ENCODE measurements around the gene MTCL1. TPM values are rescaled to one million over a fixed set of nuclear protein-coding genes. Genes with fewer than 3 reads are reported as not detected.

MTCL1 gene
- total and polyA plus RNA-seq, 5 donors from 2014 or later, result 0.20 TPM; not detected in 4

DNA sequence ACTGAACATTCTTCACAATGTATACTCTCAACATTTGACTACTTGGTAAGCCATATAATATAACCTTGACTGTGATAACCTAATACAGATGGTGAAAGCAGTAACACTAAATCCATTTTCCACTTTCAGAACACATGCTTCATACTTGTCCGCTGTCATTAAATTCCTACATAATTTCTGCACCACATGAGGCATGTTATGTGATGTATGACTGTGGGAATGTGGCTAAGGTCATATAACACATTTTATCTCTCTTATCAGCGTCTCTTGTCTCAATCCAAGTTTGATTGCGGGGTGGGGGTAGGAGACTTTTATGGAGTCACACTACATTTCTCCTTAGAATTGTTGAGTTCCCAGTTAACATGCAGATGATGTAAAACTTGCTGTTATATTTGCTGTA, 110.9 kb downstream of the MTCL1 start:
- Histone ChIP-seq H3K4me3 (ENCODE audit: low read depth, low read length) (no peak overlapping the region), H3K27me3 (ENCODE audit: control insufficient read depth, insufficient read depth, low read length) (peaks cover 2% of the 10 kb centered on the region), H3K9me3 (ENCODE audit: control insufficient read depth in 2 of 2, low read length in 2 of 2) (no peaks in the 10 kb centered on the region), H3K36me3 (ENCODE audit: control insufficient read depth, insufficient read depth, low read length) (no peaks in the 10 kb centered on the region), H3K4me1 (ENCODE audit: control insufficient read depth, insufficient read depth, low read length, poor library complexity, severe bottlenecking) (no peaks in the 10 kb centered on the region), H3K27ac (ENCODE audit: insufficient read depth, low read length, poor library complexity, severe bottlenecking) (no peak overlapping the region)
- Mint-ChIP-seq H3K9me3 (peaks cover 0 to 2% (median 0%) of the 10 kb centered on the region in 7 donors), H3K36me3 (no peaks in the 10 kb centered on the region), H3K27me3 (peaks cover 5% of the 10 kb centered on the region), H3K4me1 (peaks cover 0 to under 1% (median 0%) of the 10 kb centered on the region in 4 donors), H3K4me3 (no peak overlapping the region), H3K27ac (no peak overlapping the region)
- DNase-seq (no peak), ATAC-seq (ENCODE audit: low read depth in 2 of 2) (no peak)

DNA sequence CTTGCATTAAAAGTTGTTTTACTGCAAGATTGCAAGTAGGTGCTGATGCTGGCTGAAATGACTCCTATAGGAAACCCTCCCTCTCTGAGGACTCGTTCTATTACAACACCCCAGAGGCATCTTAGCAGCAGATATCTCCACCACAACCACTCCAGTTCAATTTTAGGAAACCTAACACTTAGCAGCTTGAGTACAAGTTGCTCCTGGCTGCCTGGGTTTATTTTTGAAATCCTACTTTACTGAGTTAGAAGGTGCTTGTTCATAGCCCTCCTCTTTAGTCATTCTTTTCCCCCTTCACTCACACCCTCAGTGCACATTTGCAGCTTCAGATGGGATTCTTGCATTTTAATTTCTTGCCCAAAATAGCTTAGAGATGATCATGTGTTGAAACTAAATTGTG, 111.5 kb downstream of the MTCL1 start:
- Mint-ChIP-seq H3K36me3 (no peaks in the 10 kb centered on the region), H3K4me1 (no peaks in the 10 kb centered on the region), H3K27ac (no peak overlapping the region), H3K4me3 (no peak overlapping the region), H3K27me3 (peaks cover 5% of the 10 kb centered on the region), H3K9me3 (peaks cover 0 to 2% (median 0%) of the 10 kb centered on the region in 7 donors)
- no peak overlapping the region for H3K4me3 ChIP-seq (ENCODE audit: low read depth, low read length)
- ATAC-seq (ENCODE audit: low read depth in 2 of 2) (no peak), DNase-seq (no peak)
- peaks cover 2% of the 10 kb centered on the region for H3K27me3 ChIP-seq (ENCODE audit: control insufficient read depth, insufficient read depth, low read length)
- H3K36me3 ChIP-seq (ENCODE audit: control insufficient read depth, insufficient read depth, low read length), result no peaks in the 10 kb centered on the region
- H3K27ac ChIP-seq (ENCODE audit: insufficient read depth, low read length, poor library complexity, severe bottlenecking), result no peak overlapping the region
- H3K9me3 ChIP-seq (ENCODE audit: control insufficient read depth in 2 of 2, low read length in 2 of 2), result no peaks in the 10 kb centered on the region
- no peaks in the 10 kb centered on the region for H3K4me1 ChIP-seq (ENCODE audit: control insufficient read depth, insufficient read depth, low read length, poor library complexity, severe bottlenecking)

- Mint-ChIP-seq H3K4me1 (no peaks in the 10 kb centered on the region), H3K27me3 (peaks cover 5% of the 10 kb centered on the region), H3K9me3 (peaks cover 0 to 3% (median 0%) of the 10 kb centered on the region in 7 donors), H3K4me3 (no peak overlapping the region), H3K36me3 (no peaks in the 10 kb centered on the region), H3K27ac (no peak overlapping the region)
- no peaks in the 10 kb centered on the region for H3K4me1 ChIP-seq (ENCODE audit: control insufficient read depth, insufficient read depth, low read length, poor library complexity, severe bottlenecking)
- H3K4me3 ChIP-seq (ENCODE audit: low read depth, low read length), result no peak overlapping the region
- H3K27ac ChIP-seq (ENCODE audit: insufficient read depth, low read length, poor library complexity, severe bottlenecking), result no peak overlapping the region
- ATAC-seq (ENCODE audit: low read depth in 2 of 2), result no peak
- no peaks in the 10 kb centered on the region for H3K27me3 ChIP-seq (ENCODE audit: control insufficient read depth, insufficient read depth, low read length)
- no peak for DNase-seq
- H3K36me3 ChIP-seq (ENCODE audit: control insufficient read depth, insufficient read depth, low read length), result no peaks in the 10 kb centered on the region
- H3K9me3 ChIP-seq (ENCODE audit: control insufficient read depth in 2 of 2, low read length in 2 of 2), result no peaks in the 10 kb centered on the region
Measured at GRCh38 chr18:8818982-8819381, 113.6 kb downstream of the MTCL1 start.

DNA sequence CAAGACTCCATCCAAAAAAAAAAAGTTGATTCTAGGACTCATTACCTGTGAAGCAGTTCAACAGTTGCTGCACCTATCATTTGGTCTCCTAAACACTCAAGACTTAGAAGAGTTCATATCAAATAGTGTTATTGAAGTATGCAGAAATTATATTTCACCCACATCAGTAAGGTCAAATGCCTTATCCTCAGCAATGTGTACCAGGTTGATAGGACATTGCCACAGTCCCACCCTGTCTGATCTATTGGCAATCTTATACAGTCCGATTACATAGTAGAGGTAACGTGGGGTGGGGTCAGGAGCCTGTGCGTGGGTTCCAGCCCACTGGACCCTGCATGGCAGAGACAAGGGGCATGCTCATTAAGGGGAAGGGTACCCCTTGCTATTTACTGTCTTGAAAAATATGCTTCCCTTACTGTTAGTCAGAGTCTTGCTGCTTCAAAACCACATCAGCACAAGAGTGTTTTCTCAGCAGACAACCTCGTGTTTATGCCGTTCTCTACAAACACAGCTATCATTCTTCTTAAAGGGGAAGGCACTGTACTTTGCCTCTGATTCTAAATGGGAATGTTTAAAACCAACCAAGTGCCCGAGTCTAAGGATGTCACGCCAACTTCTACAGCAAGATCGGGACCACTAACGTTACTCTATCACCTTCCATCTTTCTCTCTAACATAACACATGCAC, 115.2 kb downstream of the MTCL1 start:
- Mint-ChIP-seq H3K27ac (no peak overlapping the region), H3K27me3 (peaks cover 5% of the 10 kb centered on the region), H3K4me3 (no peak overlapping the region), H3K9me3 (peaks cover 0 to 1% (median 0%) of the 10 kb centered on the region in 7 donors), H3K36me3 (no peaks in the 10 kb centered on the region), H3K4me1 (no peaks in the 10 kb centered on the region)
- Histone ChIP-seq H3K36me3 (ENCODE audit: control insufficient read depth, insufficient read depth, low read length) (no peaks in the 10 kb centered on the region), H3K9me3 (ENCODE audit: control insufficient read depth in 2 of 2, low read length in 2 of 2) (no peaks in the 10 kb centered on the region), H3K27me3 (ENCODE audit: control insufficient read depth, insufficient read depth, low read length) (no peaks in the 10 kb centered on the region), H3K4me1 (ENCODE audit: control insufficient read depth, insufficient read depth, low read length, poor library complexity, severe bottlenecking) (no peaks in the 10 kb centered on the region), H3K27ac (ENCODE audit: insufficient read depth, low read length, poor library complexity, severe bottlenecking) (no peak overlapping the region), H3K4me3 (ENCODE audit: low read depth, low read length) (no peak overlapping the region)
- DNase-seq, result no peak
- no peak for ATAC-seq (ENCODE audit: low read depth in 2 of 2)

DNA sequence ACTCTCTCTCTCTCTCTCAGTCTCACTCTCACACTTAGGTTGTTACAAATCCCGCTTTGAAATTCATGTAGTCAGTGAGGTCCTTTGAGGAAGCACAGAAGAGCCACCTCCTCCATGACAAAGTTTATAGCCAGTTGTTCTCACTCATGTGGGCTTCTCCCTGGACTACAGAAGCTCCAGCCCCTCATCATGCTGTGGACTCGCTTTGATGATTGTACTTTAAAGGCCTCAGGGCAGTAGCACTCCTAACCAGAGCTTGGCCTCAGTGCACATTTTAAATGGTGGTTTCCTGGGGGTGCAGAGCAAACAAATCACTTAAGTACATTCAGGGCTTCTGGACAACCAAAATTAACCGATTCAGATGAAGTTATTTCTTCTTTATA, 115.7 kb downstream of the MTCL1 start:
- Mint-ChIP-seq H3K4me3 (no peak overlapping the region), H3K4me1 (no peaks in the 10 kb centered on the region), H3K36me3 (no peaks in the 10 kb centered on the region), H3K9me3 (peaks cover 0 to 1% (median 0%) of the 10 kb centered on the region in 7 donors), H3K27me3 (peaks cover 7% of the 10 kb centered on the region), H3K27ac (no peak overlapping the region)
- H3K27me3 ChIP-seq (ENCODE audit: control insufficient read depth, insufficient read depth, low read length), result no peaks in the 10 kb centered on the region
- no peak for ATAC-seq (ENCODE audit: low read depth in 2 of 2)
- H3K4me3 ChIP-seq (ENCODE audit: low read depth, low read length), result no peak overlapping the region
- H3K4me1 ChIP-seq (ENCODE audit: control insufficient read depth, insufficient read depth, low read length, poor library complexity, severe bottlenecking), result no peaks in the 10 kb centered on the region
- no peak overlapping the region for H3K27ac ChIP-seq (ENCODE audit: insufficient read depth, low read length, poor library complexity, severe bottlenecking)
- no peaks in the 10 kb centered on the region for H3K9me3 ChIP-seq (ENCODE audit: control insufficient read depth in 2 of 2, low read length in 2 of 2)
- no peak for DNase-seq
- no peaks in the 10 kb centered on the region for H3K36me3 ChIP-seq (ENCODE audit: control insufficient read depth, insufficient read depth, low read length)

- ATAC-seq (ENCODE audit: low read depth in 2 of 2), result no peak
- no peaks in the 10 kb centered on the region for H3K4me1 ChIP-seq (ENCODE audit: control insufficient read depth, insufficient read depth, low read length, poor library complexity, severe bottlenecking)
- H3K27me3 ChIP-seq (ENCODE audit: control insufficient read depth, insufficient read depth, low read length), result no peaks in the 10 kb centered on the region
- H3K9me3 Mint-ChIP-seq, result peaks cover 0 to 1% (median 0%) of the 10 kb centered on the region in 7 donors
- no peak overlapping the region for H3K4me3 ChIP-seq (ENCODE audit: low read depth, low read length)
- H3K9me3 ChIP-seq (ENCODE audit: control insufficient read depth in 2 of 2, low read length in 2 of 2), result no peaks in the 10 kb centered on the region
- no peak for DNase-seq
- H3K36me3 Mint-ChIP-seq, result no peaks in the 10 kb centered on the region
- H3K4me1 Mint-ChIP-seq, result no peaks in the 10 kb centered on the region
- peaks cover 9% of the 10 kb centered on the region for H3K27me3 Mint-ChIP-seq
- no peak overlapping the region for H3K4me3 Mint-ChIP-seq
- H3K36me3 ChIP-seq (ENCODE audit: control insufficient read depth, insufficient read depth, low read length), result no peaks in the 10 kb centered on the region
- no peak overlapping the region for H3K27ac ChIP-seq (ENCODE audit: insufficient read depth, low read length, poor library complexity, severe bottlenecking)
- no peak overlapping the region for H3K27ac Mint-ChIP-seq
Measured at GRCh38 chr18:8821531-8821930, 116.2 kb downstream of the MTCL1 start.

GRCh38 chr18:8822643-8823042, 117.3 kb downstream of the MTCL1 start:
- H3K4me1 ChIP-seq (ENCODE audit: control insufficient read depth, insufficient read depth, low read length, poor library complexity, severe bottlenecking), result no peaks in the 10 kb centered on the region
- Mint-ChIP-seq H3K4me3 (no peak overlapping the region), H3K4me1 (no peaks in the 10 kb centered on the region), H3K9me3 (peaks cover 0 to 1% (median 0%) of the 10 kb centered on the region in 7 donors), H3K36me3 (no peaks in the 10 kb centered on the region), H3K27me3 (peaks cover 9% of the 10 kb centered on the region), H3K27ac (no peak overlapping the region)
- no peaks in the 10 kb centered on the region for H3K9me3 ChIP-seq (ENCODE audit: control insufficient read depth in 2 of 2, low read length in 2 of 2)
- H3K27ac ChIP-seq (ENCODE audit: insufficient read depth, low read length, poor library complexity, severe bottlenecking), result no peak overlapping the region
- no peak for ATAC-seq (ENCODE audit: low read depth in 2 of 2)
- no peaks in the 10 kb centered on the region for H3K27me3 ChIP-seq (ENCODE audit: control insufficient read depth, insufficient read depth, low read length)
- no peak overlapping the region for H3K4me3 ChIP-seq (ENCODE audit: low read depth, low read length)
- H3K36me3 ChIP-seq (ENCODE audit: control insufficient read depth, insufficient read depth, low read length), result no peaks in the 10 kb centered on the region
- DNase-seq, result no peak

DNA sequence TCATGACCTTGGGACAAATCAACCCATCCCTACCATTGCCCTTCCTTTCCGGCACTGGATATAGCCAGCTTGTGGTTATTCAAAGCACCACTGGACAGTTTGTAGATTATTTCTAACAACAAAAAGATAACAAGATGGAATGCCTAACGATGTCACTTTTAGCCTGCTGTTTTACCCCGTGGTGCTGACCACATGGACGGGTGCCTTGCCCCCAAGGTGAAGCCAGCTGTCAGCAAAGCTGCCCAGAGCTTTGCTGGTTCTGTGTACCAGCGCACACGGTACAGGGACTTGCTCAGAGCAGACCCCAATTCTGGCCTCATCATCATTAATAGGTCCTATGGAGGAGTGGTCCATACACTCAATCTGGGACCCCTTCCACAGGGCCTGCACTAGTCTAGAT, 118.2 kb downstream of the MTCL1 start:
- H3K9me3 Mint-ChIP-seq, result peaks cover 0 to 1% (median 0%) of the 10 kb centered on the region in 7 donors
- H3K4me3 Mint-ChIP-seq, result no peak overlapping the region
- H3K4me3 ChIP-seq (ENCODE audit: low read depth, low read length), result no peak overlapping the region
- no peaks in the 10 kb centered on the region for H3K36me3 Mint-ChIP-seq
- H3K9me3 ChIP-seq (ENCODE audit: control insufficient read depth in 2 of 2, low read length in 2 of 2), result no peaks in the 10 kb centered on the region
- DNase-seq (no peak), ATAC-seq (ENCODE audit: low read depth in 2 of 2) (no peak)
- H3K27ac ChIP-seq (ENCODE audit: insufficient read depth, low read length, poor library complexity, severe bottlenecking), result no peak overlapping the region
- no peak overlapping the region for H3K27ac Mint-ChIP-seq
- no peaks in the 10 kb centered on the region for H3K27me3 ChIP-seq (ENCODE audit: control insufficient read depth, insufficient read depth, low read length)
- no peaks in the 10 kb centered on the region for H3K36me3 ChIP-seq (ENCODE audit: control insufficient read depth, insufficient read depth, low read length)
- H3K4me1 Mint-ChIP-seq, result no peaks in the 10 kb centered on the region
- H3K4me1 ChIP-seq (ENCODE audit: control insufficient read depth, insufficient read depth, low read length, poor library complexity, severe bottlenecking), result no peaks in the 10 kb centered on the region
- H3K27me3 Mint-ChIP-seq, result peaks cover 9% of the 10 kb centered on the region

All from CD4-positive, CD25-positive, alpha-beta regulatory T cell (primary cell).